ENCODE measurements around the gene CEP19.

GRCh38 chr3:196749125-196749524 lies 37.1 kb upstream of the CEP19 start:
- TF ChIP-seq POLR2AphosphoS5 (IDR thresholded peaks at IDR 0.05; ENCODE audit: low read depth, low read length) (no peak), CTCF (IDR thresholded peaks at IDR 0.05) (no peak), REST (IDR thresholded peaks at IDR 0.05; ENCODE audit: insufficient read depth in 1 of 2, low read depth in 2 of 2, low read length in 1 of 2) (no peak), SIN3A (IDR thresholded peaks at IDR 0.05; ENCODE audit: borderline replicate concordance, insufficient read depth, low read depth, low read length) (no peak)
